Stimulated activated CD4-positive, alpha-beta T cell treated with anti-CD3 and anti-CD28 coated beads, TNF-alpha, amount 100 ng/mL, for 48 hours (primary cell): ENCODE results near the gene PDE12.
"Not testable (repeated sequence)": the region's sequence is repeated elsewhere in the genome, so short reads cannot be mapped to it uniquely, and the experiment has no call there.

ENCODE experiments used
- DNase-seq, 3 donors: peaks; one replicate each; pipeline ENCODE4 v3.0.0-alpha.2; 2020; ENCODE audit warnings: low read depth in 3 of 3

Gene PDE12

DNA sequence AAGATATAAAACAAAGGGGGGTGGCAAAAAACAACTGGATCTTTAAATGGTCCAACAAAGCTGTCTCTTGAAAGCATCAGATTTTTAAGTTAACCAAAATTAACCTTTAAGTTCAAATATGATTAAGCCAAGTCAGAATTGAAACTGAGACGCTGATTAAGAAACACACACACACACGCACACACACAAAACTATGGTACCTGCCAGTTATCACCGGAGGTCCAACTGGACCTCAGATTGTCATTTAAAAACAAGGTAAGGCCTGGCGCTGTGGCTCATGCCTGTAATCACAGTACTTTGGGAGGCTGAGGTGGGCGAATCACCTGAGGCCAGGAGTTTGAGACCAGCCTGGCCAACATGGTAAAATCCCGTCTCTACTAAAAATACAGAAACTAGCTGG lies 30.7 kb downstream of the PDE12 start:
- no peak for DNase-seq

DNA sequence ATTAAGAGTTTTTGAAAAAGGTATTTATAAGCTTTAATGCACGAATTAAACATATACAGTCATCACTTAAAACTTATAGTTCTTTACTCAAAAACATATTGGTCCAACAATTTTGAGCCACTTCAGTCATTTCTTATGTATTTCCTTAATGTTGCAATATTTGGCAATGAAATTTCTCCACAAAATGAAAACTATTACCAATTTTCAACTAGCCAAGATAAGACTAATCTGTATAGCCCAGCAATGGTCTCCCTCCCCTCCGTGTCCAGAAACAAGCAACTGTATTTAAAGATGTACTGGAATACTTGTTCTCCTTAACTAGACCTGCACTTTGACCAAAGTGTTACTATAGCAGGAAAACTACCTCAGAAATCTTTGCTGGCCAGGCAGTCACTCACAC lies 31.8 kb downstream of the PDE12 start:
- no peak for DNase-seq

DNA sequence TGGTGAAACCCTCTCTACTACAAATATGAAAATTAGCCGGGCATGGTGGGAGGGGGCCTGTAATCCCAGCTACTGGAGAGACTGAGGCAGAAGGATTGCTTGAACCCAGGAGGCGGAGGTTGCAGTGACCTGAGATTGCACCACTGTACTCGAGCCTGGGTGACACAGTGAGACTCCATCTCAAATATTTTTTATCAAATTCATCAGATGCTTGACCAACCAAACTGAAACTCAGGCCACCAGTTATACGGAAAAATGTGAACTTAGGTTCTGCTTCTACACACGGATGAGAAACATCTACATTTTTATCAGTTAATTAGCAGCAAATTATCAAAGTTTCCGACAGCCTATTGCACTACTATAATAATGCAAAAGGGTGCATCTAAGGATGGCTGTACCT lies 36.2 kb downstream of the PDE12 start:
- no peak for DNase-seq

DNA sequence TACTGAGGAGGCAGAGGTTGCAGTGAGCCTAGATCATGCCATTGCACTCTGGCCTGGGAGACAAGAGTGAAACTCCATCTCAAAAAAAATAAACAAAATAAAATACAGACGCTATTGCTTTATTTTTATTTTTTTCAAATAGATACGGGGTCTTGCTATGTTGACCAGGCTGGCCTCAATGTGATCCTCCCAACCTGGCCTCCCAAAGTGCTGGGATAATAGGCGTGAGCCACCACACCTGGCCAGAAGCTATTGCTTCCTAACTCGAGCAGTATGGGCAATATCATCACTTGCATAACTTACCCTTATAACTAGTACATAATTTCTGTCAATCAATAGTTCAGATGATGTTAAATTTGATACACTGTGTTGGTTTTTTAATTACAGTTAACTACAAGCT lies 38.1 kb downstream of the PDE12 start:
- no peak for DNase-seq

DNA sequence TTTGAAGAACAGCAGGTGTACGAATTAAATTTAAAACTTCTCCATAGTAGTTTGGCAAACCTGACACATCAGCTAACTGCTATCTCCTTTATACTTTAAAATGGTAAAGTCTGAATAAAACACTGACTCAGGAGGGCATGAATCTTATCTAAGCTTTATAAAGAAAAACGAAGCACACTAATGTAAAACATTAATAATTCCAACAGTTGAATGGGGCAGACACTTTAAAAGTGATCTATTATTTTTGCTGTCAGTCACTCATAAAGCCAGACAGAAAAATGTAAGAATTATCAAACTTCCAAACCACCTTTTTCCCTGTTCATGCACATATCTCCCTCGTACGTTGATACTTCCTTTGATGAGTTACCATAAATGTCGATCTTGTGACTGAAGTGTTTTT lies 38.5 kb downstream of the PDE12 start:
- no peak for DNase-seq

DNA sequence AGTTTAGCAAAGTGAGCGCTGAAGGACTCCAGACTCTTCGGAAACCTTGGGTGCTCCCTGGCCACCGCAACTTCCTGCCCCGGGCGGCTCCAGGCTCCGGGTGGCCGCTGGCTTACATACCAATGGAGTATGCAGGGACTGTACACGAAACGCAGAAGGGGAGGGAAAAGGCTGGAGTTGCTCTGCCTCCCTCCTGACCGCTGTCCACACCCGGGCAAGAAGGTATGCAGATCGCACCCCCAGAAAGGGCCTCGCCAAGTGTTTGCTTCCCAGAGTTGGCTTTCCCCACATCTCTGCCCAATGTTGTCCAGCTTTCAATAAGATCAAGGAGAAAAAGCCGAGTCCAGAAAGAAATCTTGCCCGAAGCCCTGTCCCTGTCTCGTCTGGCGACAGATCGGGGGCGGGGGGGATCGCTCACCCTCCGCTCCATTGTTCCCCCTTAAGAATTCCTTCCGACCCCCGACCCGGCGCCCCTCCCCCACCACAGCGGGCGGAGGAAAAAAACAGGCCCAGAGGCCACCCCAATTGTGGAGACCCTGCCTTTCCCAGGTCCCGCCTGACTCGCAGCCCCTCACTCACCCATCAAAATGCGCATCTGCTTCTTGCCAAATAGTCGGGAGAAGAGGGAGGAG lies 40.5 kb downstream of the PDE12 start:
- DNase-seq: peak in 2 of 3 donors; percentile 26 to 35

DNA sequence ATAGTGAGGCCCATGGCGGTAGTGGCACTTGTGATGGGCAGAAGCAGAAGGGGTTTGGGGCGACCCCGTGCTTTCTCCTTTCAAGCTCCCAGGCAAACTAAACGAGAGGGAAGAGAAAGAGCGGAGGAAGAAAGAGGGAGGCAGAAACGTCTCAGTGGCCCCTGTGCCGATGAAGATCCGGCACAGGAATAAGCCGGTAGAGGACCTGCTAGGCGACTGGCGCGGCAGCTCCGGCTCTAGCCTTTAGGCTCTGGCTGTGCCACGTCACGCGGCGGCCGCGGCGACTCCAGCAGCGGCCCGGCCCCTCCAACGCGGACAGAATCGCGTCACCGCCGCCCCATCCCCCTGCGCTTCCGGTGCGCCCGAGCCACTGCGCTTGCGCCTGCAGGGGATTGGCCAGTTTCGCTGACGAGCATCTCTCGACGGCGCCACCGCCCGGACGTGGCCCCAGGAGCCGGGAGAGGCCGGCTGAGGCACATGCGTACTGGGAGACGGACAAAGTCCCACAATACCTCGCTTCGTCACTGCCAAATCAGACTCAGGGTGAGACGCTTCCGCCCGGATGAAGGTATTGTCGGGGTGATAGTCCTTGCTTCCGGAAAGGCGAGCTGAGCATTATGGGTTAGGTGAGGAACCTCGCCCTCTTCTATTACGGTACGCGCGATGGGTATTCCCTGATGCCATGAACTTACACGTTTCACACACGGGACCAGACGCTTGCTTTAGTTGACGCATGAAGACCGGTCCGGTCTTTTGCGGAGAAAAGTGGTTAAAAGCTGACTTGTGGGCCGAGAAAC lies 41.3 kb downstream of the PDE12 start, which contains the start of gene ARF4:
TSS of gene ARF4 (minus strand) at position 218 of the 797 bp plus-strand sequence. CDS start at position 14, 204 bp downstream.
- DNase-seq: peak; percentile 96 to 100 (median 97)

DNA sequence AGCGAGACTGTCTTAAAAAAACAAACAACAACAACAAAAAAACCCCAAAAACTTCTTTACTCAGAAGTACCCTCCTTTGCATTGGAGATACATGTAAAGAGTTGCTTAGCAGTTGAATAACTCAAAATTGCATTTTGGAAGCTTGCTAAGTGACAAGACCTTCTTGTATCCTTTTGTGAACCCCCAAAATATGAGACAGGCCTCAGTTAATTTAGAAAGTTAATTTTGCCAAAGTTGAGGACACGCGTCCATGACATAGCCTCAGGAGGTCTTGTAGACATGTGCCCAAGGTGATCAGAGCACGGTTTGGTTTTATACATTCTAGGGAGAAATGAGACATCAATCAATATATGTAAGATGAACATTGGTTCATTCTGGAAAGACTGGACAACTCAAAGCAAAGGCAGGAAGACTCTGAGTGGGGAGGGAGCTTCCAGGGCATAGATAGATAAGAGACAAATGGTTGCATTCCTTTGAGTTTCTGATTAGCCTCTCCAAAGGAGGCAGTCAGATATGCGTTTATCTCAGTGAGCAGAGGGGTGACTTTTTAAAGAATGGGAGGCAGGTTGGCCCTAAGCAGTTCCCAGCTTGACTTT lies 42.8 kb downstream of the PDE12 start:
- no peak for DNase-seq

DNA sequence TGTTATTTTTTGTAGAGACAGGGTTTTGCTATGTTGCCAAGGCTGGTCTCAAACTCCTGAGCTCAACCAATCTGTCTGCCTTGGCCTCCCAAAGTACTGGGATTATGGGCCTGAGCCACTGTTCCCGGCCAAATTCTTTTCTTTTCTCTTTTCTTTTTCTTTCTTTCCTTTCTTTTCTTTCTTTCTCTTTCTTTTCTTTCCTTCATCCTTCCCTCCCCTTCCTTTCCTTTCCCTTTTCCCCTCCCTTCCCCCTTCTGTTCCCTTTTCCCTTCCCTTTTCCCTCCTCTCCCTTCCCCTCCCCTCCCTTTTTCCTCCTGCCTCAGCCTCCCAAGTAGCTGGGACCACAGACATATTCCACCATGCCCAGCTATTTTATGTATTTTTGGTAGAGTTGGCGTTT lies 44.1 kb downstream of the PDE12 start:
- no peak for DNase-seq

DNA sequence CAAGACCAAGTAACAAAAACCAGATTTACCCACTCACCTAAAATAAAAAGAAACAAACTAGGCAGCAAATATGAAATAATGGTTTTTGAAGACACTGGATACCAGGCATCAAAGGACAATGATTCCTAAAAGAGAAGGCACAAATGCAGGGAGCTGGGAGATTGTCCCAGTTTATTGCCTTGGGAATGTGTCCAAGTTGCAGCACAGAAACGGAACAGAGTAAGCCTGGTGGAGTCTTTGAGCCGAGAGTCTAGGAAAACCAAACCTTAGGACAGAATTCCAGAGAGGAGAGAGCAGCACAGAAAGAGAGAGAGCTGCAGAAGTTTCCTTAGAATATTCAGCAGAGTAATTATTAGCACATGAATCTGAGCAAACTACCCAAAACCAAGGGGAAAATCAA lies 48.9 kb downstream of the PDE12 start:
- no peak for DNase-seq

DNA sequence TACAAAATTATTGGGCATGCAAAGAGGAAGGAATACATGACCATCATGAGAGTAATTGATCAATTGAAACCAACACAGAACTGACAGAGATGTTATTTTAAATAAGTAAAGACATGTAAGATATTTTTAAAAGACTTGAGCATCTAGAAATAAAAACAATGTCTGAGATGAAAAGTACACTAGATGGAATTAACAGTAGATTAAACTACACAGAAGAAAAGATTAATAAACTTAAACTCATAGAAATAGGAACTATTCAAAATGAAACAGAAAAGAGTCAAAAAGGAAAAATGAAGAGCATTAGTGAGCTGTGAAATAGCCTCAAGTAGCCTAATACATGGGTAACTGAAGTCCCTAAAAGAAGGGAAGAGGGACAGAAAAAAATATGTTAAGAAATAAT lies 49.6 kb downstream of the PDE12 start:
- no peak for DNase-seq

DNA sequence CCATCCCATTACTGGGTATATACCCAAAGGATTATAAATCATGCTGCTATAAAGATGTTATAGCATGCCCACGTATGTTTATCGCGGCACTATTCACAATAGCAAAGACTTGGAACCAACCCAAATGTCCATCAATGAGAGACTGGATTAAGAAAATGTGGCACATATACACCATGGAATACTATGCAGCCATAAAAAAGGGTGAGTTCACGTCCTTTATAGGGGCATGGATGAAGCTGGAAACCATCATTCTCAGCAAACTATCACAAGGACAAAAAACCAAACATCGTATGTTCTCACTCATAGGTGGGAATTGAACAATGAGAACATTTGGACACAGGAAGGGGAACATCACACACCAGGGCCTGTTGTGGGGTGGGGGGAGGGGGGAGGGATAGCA lies 55.8 kb downstream of the PDE12 start:
- DNase-seq: not testable (repeated sequence)

DNA sequence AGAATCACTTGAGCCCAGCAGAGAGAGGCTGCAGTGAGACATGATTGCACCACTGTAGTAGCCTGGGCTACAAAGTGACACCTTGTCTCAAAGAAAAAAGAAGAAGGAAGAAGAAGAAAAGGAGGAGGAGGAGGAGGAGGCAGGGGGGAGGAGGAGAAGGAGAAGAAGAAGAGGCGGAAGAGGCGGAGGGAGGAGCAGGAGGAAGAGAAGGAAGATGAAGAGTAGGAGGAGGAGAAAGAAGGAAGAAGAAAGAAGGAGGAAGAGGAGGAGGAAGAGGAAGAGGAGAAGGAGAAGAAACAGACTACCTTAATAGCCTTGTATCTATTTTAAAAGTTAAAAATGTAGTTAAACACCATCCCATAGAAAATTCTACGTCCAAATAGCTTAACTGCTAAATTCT lies 60.2 kb downstream of the PDE12 start:
- DNase-seq: no peak
